ENCODE data around the gene SLX4.

DNA sequence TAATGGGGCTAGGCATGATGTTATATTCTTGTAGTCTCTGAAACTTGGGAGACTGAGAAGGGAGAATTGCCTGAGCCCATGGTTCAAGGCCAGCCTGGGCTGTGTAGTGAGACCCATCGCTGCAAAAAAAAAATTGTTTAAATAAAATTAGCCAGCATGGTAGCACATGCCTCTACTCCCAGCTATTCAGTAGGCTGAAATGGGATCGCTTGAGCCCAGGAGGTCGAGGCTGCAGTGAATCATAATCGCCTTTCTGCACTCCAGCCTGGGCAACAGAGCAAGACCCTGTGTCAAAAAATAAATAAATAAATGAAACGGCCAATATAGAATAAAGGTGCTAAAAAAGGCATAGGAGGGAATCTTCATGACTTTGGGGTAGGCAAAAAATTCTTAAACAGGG, 13.9 kb upstream of the SLX4 start:
- TF ChIP-seq, protein P1, sequence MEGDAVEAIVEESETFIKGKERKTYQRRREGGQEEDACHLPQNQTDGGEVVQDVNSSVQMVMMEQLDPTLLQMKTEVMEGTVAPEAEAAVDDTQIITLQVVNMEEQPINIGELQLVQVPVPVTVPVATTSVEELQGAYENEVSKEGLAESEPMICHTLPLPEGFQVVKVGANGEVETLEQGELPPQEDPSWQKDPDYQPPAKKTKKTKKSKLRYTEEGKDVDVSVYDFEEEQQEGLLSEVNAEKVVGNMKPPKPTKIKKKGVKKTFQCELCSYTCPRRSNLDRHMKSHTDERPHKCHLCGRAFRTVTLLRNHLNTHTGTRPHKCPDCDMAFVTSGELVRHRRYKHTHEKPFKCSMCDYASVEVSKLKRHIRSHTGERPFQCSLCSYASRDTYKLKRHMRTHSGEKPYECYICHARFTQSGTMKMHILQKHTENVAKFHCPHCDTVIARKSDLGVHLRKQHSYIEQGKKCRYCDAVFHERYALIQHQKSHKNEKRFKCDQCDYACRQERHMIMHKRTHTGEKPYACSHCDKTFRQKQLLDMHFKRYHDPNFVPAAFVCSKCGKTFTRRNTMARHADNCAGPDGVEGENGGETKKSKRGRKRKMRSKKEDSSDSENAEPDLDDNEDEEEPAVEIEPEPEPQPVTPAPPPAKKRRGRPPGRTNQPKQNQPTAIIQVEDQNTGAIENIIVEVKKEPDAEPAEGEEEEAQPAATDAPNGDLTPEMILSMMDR (IDR thresholded peaks at IDR 0.05; ENCODE audit: insufficient read depth, low read length) = no peak
- TF ChIP-seq POLR2AphosphoS5 (IDR thresholded peaks at IDR 0.05; ENCODE audit: low read depth) (no peak), SPI1 (IDR thresholded peaks at IDR 0.05; ENCODE audit: borderline replicate concordance, low read depth) (no peak), GABPA (IDR thresholded peaks at IDR 0.05; ENCODE audit: low read depth) (no peak)

Measured in HL-60 (cell line).